Ovary (tissue), 9 donors: Measurements from ENCODE around the gene MARK3. TPM values are rescaled to one million over a fixed set of nuclear protein-coding genes. Genes with fewer than 3 reads are reported as not detected.

Experiments
- DNase-seq, 5 donors: peaks; one replicate each; pipeline ENCODE4 v3.0.0-alpha.2; 2019 to 2020
- H3K27ac ChIP-seq, 2 donors: fragments of 200-600 bp; one replicate each; pipeline versions ENCODE4 v1.5.1 to v1.8.0; 2019 to 2022
- H3K27me3 ChIP-seq: fragments of 200-600 bp; one replicate; pipeline ENCODE4 v1.8.0; 2022
- H3K36me3 ChIP-seq: fragments of 200-600 bp; sonication (generic); one replicate; pipeline ENCODE4 v1.5.1; 2019
- H3K4me1 ChIP-seq: one replicate; pipeline ENCODE4 v1.8.1; 2013; ENCODE audit warnings: mild to moderate bottlenecking, moderate library complexity; ENCODE audit not compliant: insufficient read depth
- H3K4me3 ChIP-seq: fragments of 200-600 bp; sonication (generic); one replicate; pipeline ENCODE4 v1.5.1; 2017
- H3K9me3 ChIP-seq, 2 donors: fragments of 200-600 bp in 1 of 2; sonication (generic) in 1 of 2; one replicate each; pipeline versions ENCODE4 v1.5.1 to v1.8.1; 2013 to 2019; ENCODE audit warnings: mild to moderate bottlenecking in 1 of 2, moderate library complexity in 1 of 2
- EP300 ChIP-seq: sonication (generic); formaldehyde crosslinking; IDR thresholded peaks from one replicate; pipeline ENCODE4 v1.6.1; 2017; ENCODE audit warnings: antibody characterized with exemption
- POLR2A ChIP-seq: fragments of 450-650 bp; IDR thresholded peaks from one replicate; pipeline ENCODE4 v1.6.1; 2017; ENCODE audit warnings: antibody characterized with exemption, mild to moderate bottlenecking, moderate library complexity
- WGBS, 3 donors: extraction: QIAGEN DNeasy Blood & Tissue Kit in 1 of 3; methylation state at CpG; one replicate each; pipeline versions ENCODE4 v1.1.5 to v1.1.7; 2013 to 2017; 5-methylcytosine and 5-hydroxymethylcytosine counted together
- intact Hi-C, 4 donors: fragments of 100-400 bp; cut with DNase I; formaldehyde crosslinking; loops; one replicate each; pipeline versions ENCODE4 v1.11.0 to v1.15.1; 2022 to 2023
- polyA plus RNA-seq, 2 donors: library from polyadenylated mRNA; stranded (reverse); fragments of 200-250 nt in 1 of 2; fragments of 350-450 nt in 1 of 2; fragmentation: Illumina TruSeq in 1 of 2; extraction: RNeasy Lipid Tissue Mini Kit (QIAGEN cat#74804) in 1 of 2; gene quantifications; one replicate each; pipeline ENCODE4 v1.2.3, GENCODE V29; 2013 to 2014
- total RNA-seq, 7 donors: library from RNA; depleted of rRNA in 2 of 7; stranded (reverse); fragments of >200 nt in 2 of 7; fragmentation: NEBNext Ultra II Directional in 3 of 7; extraction: Animal tissue kit (Norgen Biotek cat#: 25700) in 3 of 7; gene quantifications; one replicate each; pipeline versions ENCODE4 v1.1.0 to v1.2.4, GENCODE V29; 2016 to 2023
- TF ChIP-seq, protein P1 (sequence below), 3 donors: fragments of 450-650 bp in 2 of 3; fragments of 200-600 bp in 1 of 3; IDR thresholded peaks; one replicate each; pipeline versions ENCODE4 v1.5.1 to v1.8.0; 2016 to 2022; ENCODE audit warnings: antibody characterized with exemption in 3 of 3, mild to moderate bottlenecking in 1 of 3
- donor health status: DM: no; HTN: no; CAD: no; lungs with moderate emphysema.
- donor health status: DM: no; HTN: no; CAD: no.
- donor health status: Bipolar disorder and iron deficiency.
- donor health status: DM: yes; HTN: yes; CAD: no.
- donor health status: DM: no; HTN: no; CAD: no.
- donor health status: DM: yes; HTN: yes; CAD: no.

Gene MARK3
- total and polyA plus RNA-seq, 9 donors, result 46.4 to 110 (median 71.1) TPM

DNA sequence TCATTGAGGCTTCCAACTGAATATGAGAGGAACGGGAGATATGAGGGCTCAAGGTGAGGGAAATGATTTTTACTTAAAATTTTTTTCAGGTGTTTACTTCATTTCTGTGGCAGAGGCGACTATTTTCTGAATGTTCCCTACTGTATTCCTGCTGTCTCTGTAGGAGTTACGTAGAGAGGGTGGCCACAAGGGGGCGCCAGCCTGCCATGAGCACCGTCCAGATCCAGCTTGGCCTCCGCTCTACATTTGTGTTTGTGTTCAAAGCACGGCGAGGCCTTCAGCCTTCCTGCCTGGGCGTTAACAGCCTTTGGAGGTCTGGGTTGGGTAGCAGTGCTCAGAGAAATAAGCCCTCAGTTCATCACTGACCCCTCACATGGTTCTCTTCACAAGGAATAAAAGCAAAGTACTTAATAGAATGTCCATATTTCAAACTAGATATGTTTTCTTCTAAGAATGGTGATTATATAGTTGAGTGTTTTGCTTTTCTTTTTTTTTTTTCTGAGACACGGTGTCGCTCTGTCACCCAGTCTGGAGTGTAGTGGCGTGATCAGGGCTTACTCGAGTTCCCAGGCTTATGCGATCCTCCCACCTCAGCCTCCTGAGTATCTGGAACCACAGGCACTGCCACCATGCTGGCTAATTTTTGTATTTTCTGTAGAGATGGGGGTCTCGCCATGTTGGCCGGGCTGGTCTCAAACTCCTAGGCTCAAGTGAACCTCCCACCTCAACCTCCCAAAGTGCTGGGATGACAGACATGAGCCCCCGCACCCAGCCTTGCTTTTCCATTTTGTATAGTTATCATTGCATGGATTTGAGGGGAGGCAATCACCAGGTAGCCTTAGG, 115.2 kb downstream of the MARK3 start:
- H3K36me3 ChIP-seq, result no peaks in the 10 kb centered on the region
- no peak overlapping the region for H3K27ac ChIP-seq

DNA sequence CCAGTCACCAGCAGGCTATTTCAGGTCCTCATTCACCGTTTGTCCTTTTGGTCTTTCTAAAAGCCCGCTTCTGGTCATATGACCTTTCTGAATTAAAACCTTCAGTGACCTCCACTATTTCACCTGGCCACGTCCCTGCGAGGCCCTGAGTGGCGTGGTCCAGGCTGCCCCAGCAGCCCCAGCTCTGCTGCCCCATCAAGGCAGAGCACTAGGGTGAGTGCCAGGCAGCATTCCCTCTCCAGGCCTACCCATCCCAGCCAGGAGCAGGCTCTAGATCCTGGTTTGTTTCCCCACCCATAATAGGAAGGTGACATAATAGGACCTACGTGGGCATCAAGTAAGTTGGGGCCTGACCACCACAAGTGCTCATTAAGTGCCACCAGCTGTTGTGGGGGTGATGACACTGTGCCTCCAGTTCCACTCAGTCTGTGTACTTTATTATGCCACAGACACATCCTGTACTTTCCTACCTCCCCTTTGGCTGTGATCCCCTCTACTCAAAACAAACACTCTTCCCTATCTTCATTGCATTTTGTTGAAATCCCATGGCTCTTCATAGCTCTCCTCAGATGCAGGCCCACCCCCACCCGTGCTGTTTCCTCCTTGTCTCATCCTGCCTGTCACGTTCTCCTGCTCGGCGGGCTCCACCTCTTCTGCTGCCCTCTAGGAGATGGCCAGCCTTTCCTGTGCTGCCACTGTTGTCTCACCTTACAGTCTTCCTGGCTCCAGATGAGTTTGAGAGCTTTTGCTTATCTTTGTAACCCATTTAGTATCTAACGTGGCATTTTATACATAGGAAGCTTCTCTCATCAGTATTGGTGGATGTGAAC, 116.0 kb downstream of the MARK3 start:
- intact Hi-C loops, result loop anchor here in 2 of 4 donors (5.0 kb wide), 2 partner anchors 41 to 46 kb away; no protein-coding TSS in a partner anchor
- peaks cover 7% of the 10 kb centered on the region for H3K4me1 ChIP-seq
- WGBS, 3 donors, result 68 to 80% (median 73%) methylated on average over 11 of the region's 11 CpGs
- H3K36me3 ChIP-seq, result no peaks in the 10 kb centered on the region
- no peak overlapping the region for H3K4me3 ChIP-seq
- no peak overlapping the region for H3K27ac ChIP-seq
- peak in 1 of 5 donors; percentile 12 for DNase-seq
- H3K27me3 ChIP-seq, result no peaks in the 10 kb centered on the region
- H3K9me3 ChIP-seq, result no peaks in the 10 kb centered on the region
- TF ChIP-seq POLR2A, result no peak
- TF ChIP-seq, protein P1, sequence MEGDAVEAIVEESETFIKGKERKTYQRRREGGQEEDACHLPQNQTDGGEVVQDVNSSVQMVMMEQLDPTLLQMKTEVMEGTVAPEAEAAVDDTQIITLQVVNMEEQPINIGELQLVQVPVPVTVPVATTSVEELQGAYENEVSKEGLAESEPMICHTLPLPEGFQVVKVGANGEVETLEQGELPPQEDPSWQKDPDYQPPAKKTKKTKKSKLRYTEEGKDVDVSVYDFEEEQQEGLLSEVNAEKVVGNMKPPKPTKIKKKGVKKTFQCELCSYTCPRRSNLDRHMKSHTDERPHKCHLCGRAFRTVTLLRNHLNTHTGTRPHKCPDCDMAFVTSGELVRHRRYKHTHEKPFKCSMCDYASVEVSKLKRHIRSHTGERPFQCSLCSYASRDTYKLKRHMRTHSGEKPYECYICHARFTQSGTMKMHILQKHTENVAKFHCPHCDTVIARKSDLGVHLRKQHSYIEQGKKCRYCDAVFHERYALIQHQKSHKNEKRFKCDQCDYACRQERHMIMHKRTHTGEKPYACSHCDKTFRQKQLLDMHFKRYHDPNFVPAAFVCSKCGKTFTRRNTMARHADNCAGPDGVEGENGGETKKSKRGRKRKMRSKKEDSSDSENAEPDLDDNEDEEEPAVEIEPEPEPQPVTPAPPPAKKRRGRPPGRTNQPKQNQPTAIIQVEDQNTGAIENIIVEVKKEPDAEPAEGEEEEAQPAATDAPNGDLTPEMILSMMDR (IDR thresholded peaks at IDR 0.05), result no peak
- no peak for TF ChIP-seq EP300

More for the DNA sequence above, 115.2 kb downstream of the MARK3 start:
- Histone ChIP-seq H3K9me3 (no peaks in the 10 kb centered on the region), H3K4me3 (no peak overlapping the region), H3K27me3 (no peaks in the 10 kb centered on the region), H3K4me1 (peaks cover 7% of the 10 kb centered on the region)
- TF ChIP-seq, protein P1 (IDR thresholded peaks at IDR 0.05), result peak; percentile 83 to 89 (median 86)
- TF ChIP-seq EP300, result no peak
- no peak for TF ChIP-seq POLR2A
- WGBS, 3 donors, result 35 to 39% (median 37%) methylated on average over 17 of the region's 17 CpGs
- DNase-seq, result peak; percentile 90 to 96 (median 95)
- intact Hi-C loops, result loop anchor here in 2 of 4 donors (5.0 kb wide), 2 partner anchors 42 to 47 kb away; no protein-coding TSS in a partner anchor

DNA sequence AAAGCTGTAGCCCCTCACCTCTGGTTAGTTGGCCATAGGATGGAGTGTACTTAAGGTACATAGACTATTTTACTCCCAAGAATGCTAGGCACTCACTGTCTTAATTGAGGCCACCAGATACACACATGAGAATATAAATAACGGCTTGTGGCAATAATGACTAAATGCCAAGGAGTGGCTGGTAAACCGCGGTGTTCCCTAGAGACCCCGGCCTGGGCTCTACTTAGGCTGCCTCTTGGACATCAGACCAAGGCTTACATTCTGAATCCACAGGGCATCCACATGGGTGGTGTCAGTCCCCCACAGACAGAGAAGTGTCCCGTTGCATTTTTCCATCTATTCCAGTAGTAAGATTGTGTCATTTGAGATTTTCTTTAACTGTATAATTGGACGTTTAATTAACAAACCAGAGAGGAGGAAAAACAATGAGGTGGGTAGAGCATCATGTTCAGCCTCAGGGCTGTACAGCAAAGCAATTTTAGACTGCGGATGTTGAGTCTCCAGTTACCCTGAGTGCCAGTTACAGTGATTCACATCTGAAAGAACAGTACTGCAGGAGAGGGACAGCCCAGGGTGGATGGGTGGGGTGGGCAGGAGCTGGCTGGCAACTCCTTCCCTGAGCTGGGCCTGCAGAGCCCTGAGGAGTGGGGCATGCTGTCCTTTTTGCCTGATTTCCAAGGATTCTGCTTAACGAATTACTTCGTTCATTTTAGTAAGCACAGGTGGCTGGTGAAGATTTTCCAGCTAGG, 116.9 kb downstream of the MARK3 start:
- 88 to 89% (median 89%) methylated on average over 9 of the region's 9 CpGs for WGBS, 3 donors
- Histone ChIP-seq H3K36me3 (no peaks in the 10 kb centered on the region), H3K27ac (no peak overlapping the region), H3K9me3 (no peaks in the 10 kb centered on the region), H3K27me3 (no peaks in the 10 kb centered on the region), H3K4me1 (peaks cover 7% of the 10 kb centered on the region), H3K4me3 (no peak overlapping the region)
- DNase-seq, result peak in 1 of 5 donors; percentile 13
- no peak for TF ChIP-seq POLR2A
- TF ChIP-seq EP300, result no peak
- TF ChIP-seq, protein P1 (IDR thresholded peaks at IDR 0.05), result no peak
- intact Hi-C loops, result loop anchor here in 2 of 4 donors (5.0 kb wide), 2 partner anchors 40 to 45 kb away; no protein-coding TSS in a partner anchor

DNA sequence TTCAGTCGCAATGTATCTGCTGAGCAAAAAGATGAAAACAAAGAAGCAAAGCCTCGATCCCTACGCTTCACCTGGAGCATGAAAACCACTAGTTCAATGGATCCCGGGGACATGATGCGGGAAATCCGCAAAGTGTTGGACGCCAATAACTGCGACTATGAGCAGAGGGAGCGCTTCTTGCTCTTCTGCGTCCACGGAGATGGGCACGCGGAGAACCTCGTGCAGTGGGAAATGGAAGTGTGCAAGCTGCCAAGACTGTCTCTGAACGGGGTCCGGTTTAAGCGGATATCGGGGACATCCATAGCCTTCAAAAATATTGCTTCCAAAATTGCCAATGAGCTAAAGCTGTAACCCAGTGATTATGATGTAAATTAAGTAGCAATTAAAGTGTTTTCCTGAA, 117.7 kb downstream of the MARK3 start:
- Histone ChIP-seq H3K4me3 (no peak overlapping the region), H3K4me1 (peaks cover 9% of the 10 kb centered on the region), H3K27ac (no peak overlapping the region), H3K36me3 (no peaks in the 10 kb centered on the region), H3K9me3 (no peaks in the 10 kb centered on the region), H3K27me3 (no peaks in the 10 kb centered on the region)
- DNase-seq, result peak in 1 of 5 donors; percentile 14
- TF ChIP-seq, protein P1 (IDR thresholded peaks at IDR 0.05), result no peak
- TF ChIP-seq POLR2A (no peak), EP300 (no peak)
- intact Hi-C loops, result loop anchor here in 2 of 4 donors (5.0 kb wide), 2 partner anchors 39 to 44 kb away; no protein-coding TSS in a partner anchor
- 94 to 95% (median 95%) methylated on average over 18 of the region's 18 CpGs for WGBS, 3 donors
